Ovary (tissue), 9 donors: Measurements from ENCODE around the gene RBM44. TPM values are rescaled to one million over a fixed set of nuclear protein-coding genes. Genes with fewer than 3 reads are reported as not detected.

ENCODE experiments used
- DNase-seq, 5 donors: peaks; one replicate each; pipeline ENCODE4 v3.0.0-alpha.2; 2019 to 2020
- H3K27ac ChIP-seq, 2 donors: fragments of 200-600 bp; one replicate each; pipeline versions ENCODE4 v1.5.1 to v1.8.0; 2019 to 2022
- H3K27me3 ChIP-seq: fragments of 200-600 bp; one replicate; pipeline ENCODE4 v1.8.0; 2022
- H3K36me3 ChIP-seq: fragments of 200-600 bp; sonication (generic); one replicate; pipeline ENCODE4 v1.5.1; 2019
- H3K4me1 ChIP-seq: one replicate; pipeline ENCODE4 v1.8.1; 2013; ENCODE audit warnings: mild to moderate bottlenecking, moderate library complexity; ENCODE audit not compliant: insufficient read depth
- H3K4me3 ChIP-seq: fragments of 200-600 bp; sonication (generic); one replicate; pipeline ENCODE4 v1.5.1; 2017
- H3K9me3 ChIP-seq, 2 donors: fragments of 200-600 bp in 1 of 2; sonication (generic) in 1 of 2; one replicate each; pipeline versions ENCODE4 v1.5.1 to v1.8.1; 2013 to 2019; ENCODE audit warnings: mild to moderate bottlenecking in 1 of 2, moderate library complexity in 1 of 2
- EP300 ChIP-seq: sonication (generic); formaldehyde crosslinking; IDR thresholded peaks from one replicate; pipeline ENCODE4 v1.6.1; 2017; ENCODE audit warnings: antibody characterized with exemption
- POLR2A ChIP-seq: fragments of 450-650 bp; IDR thresholded peaks from one replicate; pipeline ENCODE4 v1.6.1; 2017; ENCODE audit warnings: antibody characterized with exemption, mild to moderate bottlenecking, moderate library complexity
- WGBS, 3 donors: extraction: QIAGEN DNeasy Blood & Tissue Kit in 1 of 3; methylation state at CpG; one replicate each; pipeline versions ENCODE4 v1.1.5 to v1.1.7; 2013 to 2017; 5-methylcytosine and 5-hydroxymethylcytosine counted together
- intact Hi-C, 4 donors: fragments of 100-400 bp; cut with DNase I; formaldehyde crosslinking; loops; one replicate each; pipeline versions ENCODE4 v1.11.0 to v1.15.1; 2022 to 2023
- polyA plus RNA-seq, 2 donors: library from polyadenylated mRNA; stranded (reverse); fragments of 200-250 nt in 1 of 2; fragments of 350-450 nt in 1 of 2; fragmentation: Illumina TruSeq in 1 of 2; extraction: RNeasy Lipid Tissue Mini Kit (QIAGEN cat#74804) in 1 of 2; gene quantifications; one replicate each; pipeline ENCODE4 v1.2.3, GENCODE V29; 2013 to 2014
- total RNA-seq, 7 donors: library from RNA; depleted of rRNA in 2 of 7; stranded (reverse); fragments of >200 nt in 2 of 7; fragmentation: NEBNext Ultra II Directional in 3 of 7; extraction: Animal tissue kit (Norgen Biotek cat#: 25700) in 3 of 7; gene quantifications; one replicate each; pipeline versions ENCODE4 v1.1.0 to v1.2.4, GENCODE V29; 2016 to 2023
- TF ChIP-seq, protein P1 (sequence below), 3 donors: fragments of 450-650 bp in 2 of 3; fragments of 200-600 bp in 1 of 3; IDR thresholded peaks; one replicate each; pipeline versions ENCODE4 v1.5.1 to v1.8.0; 2016 to 2022; ENCODE audit warnings: antibody characterized with exemption in 3 of 3, mild to moderate bottlenecking in 1 of 3
- donor health status: DM: no; HTN: no; CAD: no; lungs with moderate emphysema.
- donor health status: DM: no; HTN: no; CAD: no.
- donor health status: Bipolar disorder and iron deficiency.
- donor health status: DM: yes; HTN: yes; CAD: no.
- donor health status: DM: no; HTN: no; CAD: no.
- donor health status: DM: yes; HTN: yes; CAD: no.

The RBM44 gene
- total and polyA plus RNA-seq, 9 donors, result 0.13 to 0.83 (median 0.33) TPM

GRCh38 chr2:237801466-237801865, 2.9 kb downstream of the RBM44 start:
- H3K27me3 ChIP-seq, result no peaks in the 10 kb centered on the region
- H3K27ac ChIP-seq, result no peak overlapping the region
- WGBS, 3 donors, result 92 to 95% (median 94%) methylated on average over 2 of the region's 2 CpGs
- no peak for DNase-seq
- no peaks in the 10 kb centered on the region for H3K36me3 ChIP-seq
- H3K9me3 ChIP-seq, result no peaks in the 10 kb centered on the region
- no peaks in the 10 kb centered on the region for H3K4me1 ChIP-seq
- intact Hi-C loops, result no loop called here
- no peak for TF ChIP-seq EP300
- TF ChIP-seq, protein P1, sequence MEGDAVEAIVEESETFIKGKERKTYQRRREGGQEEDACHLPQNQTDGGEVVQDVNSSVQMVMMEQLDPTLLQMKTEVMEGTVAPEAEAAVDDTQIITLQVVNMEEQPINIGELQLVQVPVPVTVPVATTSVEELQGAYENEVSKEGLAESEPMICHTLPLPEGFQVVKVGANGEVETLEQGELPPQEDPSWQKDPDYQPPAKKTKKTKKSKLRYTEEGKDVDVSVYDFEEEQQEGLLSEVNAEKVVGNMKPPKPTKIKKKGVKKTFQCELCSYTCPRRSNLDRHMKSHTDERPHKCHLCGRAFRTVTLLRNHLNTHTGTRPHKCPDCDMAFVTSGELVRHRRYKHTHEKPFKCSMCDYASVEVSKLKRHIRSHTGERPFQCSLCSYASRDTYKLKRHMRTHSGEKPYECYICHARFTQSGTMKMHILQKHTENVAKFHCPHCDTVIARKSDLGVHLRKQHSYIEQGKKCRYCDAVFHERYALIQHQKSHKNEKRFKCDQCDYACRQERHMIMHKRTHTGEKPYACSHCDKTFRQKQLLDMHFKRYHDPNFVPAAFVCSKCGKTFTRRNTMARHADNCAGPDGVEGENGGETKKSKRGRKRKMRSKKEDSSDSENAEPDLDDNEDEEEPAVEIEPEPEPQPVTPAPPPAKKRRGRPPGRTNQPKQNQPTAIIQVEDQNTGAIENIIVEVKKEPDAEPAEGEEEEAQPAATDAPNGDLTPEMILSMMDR (IDR thresholded peaks at IDR 0.05), result no peak
- no peak for TF ChIP-seq POLR2A
- H3K4me3 ChIP-seq, result no peak overlapping the region

DNA sequence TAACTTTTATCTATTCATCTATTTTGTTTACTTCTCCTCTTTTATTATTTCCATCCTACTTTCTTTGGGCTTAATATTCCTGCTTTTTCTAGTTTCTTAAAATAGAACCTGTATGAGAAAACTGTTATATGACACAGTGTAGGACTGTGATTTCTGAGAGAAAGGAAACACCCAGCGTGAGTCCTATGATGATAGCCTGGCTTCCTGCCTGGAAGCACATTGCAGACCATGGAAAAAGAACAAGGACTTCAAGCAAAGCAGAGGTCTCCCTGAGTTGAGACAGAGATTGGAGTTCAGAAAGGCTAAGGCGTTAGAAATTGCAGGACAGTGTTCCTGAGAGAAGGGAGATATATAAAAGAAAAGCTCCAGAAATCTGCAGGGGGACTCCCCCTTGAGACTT, 7.8 kb downstream of the RBM44 start:
- TF ChIP-seq, protein P1 (IDR thresholded peaks at IDR 0.05), result no peak
- TF ChIP-seq POLR2A (no peak), EP300 (no peak)
- no peaks in the 10 kb centered on the region for H3K4me1 ChIP-seq
- no peaks in the 10 kb centered on the region for H3K9me3 ChIP-seq
- H3K27ac ChIP-seq, result no peak overlapping the region
- intact Hi-C loops, result no loop called here
- no peak overlapping the region for H3K4me3 ChIP-seq
- WGBS, 3 donors, result 16 to 22% (median 16%) methylated on average over 2 of the region's 2 CpGs
- no peaks in the 10 kb centered on the region for H3K36me3 ChIP-seq
- no peak for DNase-seq
- H3K27me3 ChIP-seq, result no peaks in the 10 kb centered on the region

DNA sequence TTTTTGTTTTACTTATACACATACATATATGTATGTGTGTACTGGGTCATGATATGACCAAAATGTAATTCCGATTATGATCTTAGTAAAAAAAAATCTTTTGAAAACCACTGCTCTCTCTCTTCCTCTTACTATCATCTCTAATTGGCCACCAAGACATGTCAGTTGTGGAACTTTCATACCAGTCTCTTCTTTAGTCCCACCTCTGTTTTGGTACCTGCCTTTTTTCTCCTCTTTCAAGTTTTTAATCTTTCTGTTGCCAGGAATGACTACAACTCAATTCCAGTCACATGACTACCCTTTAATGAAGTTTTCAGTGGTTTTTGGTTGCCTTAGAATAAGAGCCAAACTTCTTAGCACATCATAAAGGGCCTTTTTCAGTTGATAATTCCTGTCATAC, 17.1 kb downstream of the RBM44 start:
- no peak overlapping the region for H3K4me3 ChIP-seq
- no peaks in the 10 kb centered on the region for H3K9me3 ChIP-seq
- H3K4me1 ChIP-seq, result no peaks in the 10 kb centered on the region
- H3K27ac ChIP-seq, result no peak overlapping the region
- intact Hi-C loops, result no loop called here
- no peaks in the 10 kb centered on the region for H3K36me3 ChIP-seq
- 80 to 89% (median 83%) methylated on average over 1 of the region's 1 CpG for WGBS, 3 donors
- TF ChIP-seq POLR2A, result no peak
- TF ChIP-seq, protein P1 (IDR thresholded peaks at IDR 0.05), result no peak
- no peak for TF ChIP-seq EP300
- no peak for DNase-seq
- H3K27me3 ChIP-seq, result no peaks in the 10 kb centered on the region

DNA sequence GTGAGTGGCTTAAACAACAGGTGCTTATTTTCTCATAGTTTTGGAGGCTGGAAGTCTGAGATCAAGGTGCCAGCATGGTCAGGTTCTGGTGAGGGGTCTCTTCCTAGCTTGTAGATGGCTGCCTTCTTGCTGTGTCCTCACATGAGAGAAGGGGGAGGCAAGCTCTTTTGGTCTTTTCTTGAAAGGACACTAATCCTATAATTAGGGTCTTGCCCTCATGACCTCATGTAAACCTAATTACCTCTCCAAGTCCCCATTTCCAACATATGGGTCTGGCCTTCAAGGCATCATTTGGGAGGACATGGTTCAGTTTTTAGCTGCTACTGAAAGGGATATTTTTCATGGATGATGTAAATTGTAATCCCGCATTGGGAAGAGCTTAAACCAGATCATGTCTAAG, 18.0 kb downstream of the RBM44 start:
- H3K27ac ChIP-seq, result no peak overlapping the region
- no peak for DNase-seq

More for the DNA sequence above, 18.0 kb downstream of the RBM44 start:
- Histone ChIP-seq H3K27me3 (no peaks in the 10 kb centered on the region), H3K36me3 (no peaks in the 10 kb centered on the region), H3K4me3 (no peak overlapping the region), H3K4me1 (no peaks in the 10 kb centered on the region), H3K9me3 (no peaks in the 10 kb centered on the region)
- WGBS, 3 donors, result 89 to 96% (median 92%) methylated on average over 1 of the region's 1 CpG
- TF ChIP-seq, protein P1 (IDR thresholded peaks at IDR 0.05), result no peak
- TF ChIP-seq POLR2A (no peak), EP300 (no peak)
- intact Hi-C loops, result no loop called here
